ENCODE measurements around the gene CERS6.

GRCh38 chr2:168550670-168551069 lies 94.6 kb downstream of the CERS6 start:
- TF ChIP-seq, protein P1, sequence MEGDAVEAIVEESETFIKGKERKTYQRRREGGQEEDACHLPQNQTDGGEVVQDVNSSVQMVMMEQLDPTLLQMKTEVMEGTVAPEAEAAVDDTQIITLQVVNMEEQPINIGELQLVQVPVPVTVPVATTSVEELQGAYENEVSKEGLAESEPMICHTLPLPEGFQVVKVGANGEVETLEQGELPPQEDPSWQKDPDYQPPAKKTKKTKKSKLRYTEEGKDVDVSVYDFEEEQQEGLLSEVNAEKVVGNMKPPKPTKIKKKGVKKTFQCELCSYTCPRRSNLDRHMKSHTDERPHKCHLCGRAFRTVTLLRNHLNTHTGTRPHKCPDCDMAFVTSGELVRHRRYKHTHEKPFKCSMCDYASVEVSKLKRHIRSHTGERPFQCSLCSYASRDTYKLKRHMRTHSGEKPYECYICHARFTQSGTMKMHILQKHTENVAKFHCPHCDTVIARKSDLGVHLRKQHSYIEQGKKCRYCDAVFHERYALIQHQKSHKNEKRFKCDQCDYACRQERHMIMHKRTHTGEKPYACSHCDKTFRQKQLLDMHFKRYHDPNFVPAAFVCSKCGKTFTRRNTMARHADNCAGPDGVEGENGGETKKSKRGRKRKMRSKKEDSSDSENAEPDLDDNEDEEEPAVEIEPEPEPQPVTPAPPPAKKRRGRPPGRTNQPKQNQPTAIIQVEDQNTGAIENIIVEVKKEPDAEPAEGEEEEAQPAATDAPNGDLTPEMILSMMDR (conservative IDR thresholded peaks at IDR 0.05) = no peak
- TF ChIP-seq EZH2 (IDR thresholded peaks at IDR 0.05; ENCODE audit: low read depth) = no peak
